Fibroblast of mammary gland (primary cell): ENCODE results near the gene PKN2.
"Not testable (repeated sequence)": the region's sequence is repeated elsewhere in the genome, so short reads cannot be mapped to it uniquely, and the experiment has no call there.

Experiments used
- DNase-seq: peaks from one replicate; pipeline ENCODE4 v3.0.0-alpha.2; 2010; ENCODE audit warnings: low read depth
- H3K4me3 ChIP-seq: 2 replicates; pipeline ENCODE4 v1.5.1; 2011; ENCODE audit warnings: low read depth, mild to moderate bottlenecking, low read length, moderate library complexity; ENCODE audit not compliant: control insufficient read depth
- CTCF ChIP-seq: conservative IDR thresholded peaks from 2 replicates; pipeline ENCODE4 v1.5.1; 2011; ENCODE audit warnings: low read depth, low read length, inconsistent platforms; ENCODE audit not compliant: control insufficient read depth, insufficient read depth

The PKN2 gene

DNA sequence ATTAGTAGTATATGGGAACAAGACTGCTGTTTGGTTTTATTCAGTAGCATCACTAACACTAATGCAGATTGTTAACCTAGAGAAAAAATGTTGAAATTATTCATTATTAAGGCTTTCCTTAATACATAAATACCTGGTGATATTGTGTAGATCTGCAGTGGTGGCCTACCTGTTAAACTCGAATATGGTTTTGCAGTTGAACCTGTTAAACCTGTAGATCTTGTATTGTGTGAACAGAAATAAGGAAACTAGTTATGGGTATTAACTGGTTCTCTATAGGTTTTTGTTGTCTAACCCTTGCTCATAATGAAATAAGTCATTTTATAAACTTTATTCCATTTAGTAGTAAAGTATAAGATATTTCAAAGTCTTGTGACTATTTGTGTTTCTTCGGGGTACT lies 23.9 kb downstream of the PKN2 start:
- no peak for DNase-seq
- no peak for TF ChIP-seq CTCF

DNA sequence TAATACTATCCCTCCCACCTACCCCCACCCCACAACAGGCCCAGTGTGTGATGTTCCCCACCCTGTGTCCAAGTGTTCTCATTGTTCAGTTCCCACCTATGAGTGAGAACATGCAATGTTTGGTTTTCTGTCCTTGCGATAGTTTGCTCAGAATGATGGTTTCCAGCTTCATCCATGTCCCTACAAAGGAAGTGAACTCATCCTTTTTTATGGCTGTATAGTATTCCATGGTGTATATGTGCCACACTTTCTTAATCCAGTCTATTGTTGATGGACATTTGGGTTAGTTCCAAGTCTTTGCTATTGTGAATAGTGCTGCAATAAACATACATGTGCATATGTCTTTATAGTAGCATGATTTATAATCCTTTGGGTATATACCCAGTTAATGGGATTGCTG lies 28.8 kb downstream of the PKN2 start:
- not testable (repeated sequence) for DNase-seq, H3K4me3 ChIP-seq

More for the DNA sequence above, 23.9 kb downstream of the PKN2 start:
- H3K4me3 ChIP-seq, result no peak overlapping the region

- H3K4me3 ChIP-seq, DNase-seq: not testable (repeated sequence)
Measured at GRCh38 chr1:88716571-88716970, 32.5 kb downstream of the PKN2 start.

- no peak overlapping the region for H3K4me3 ChIP-seq
- TF ChIP-seq CTCF, result no peak
- no peak for DNase-seq
Measured at GRCh38 chr1:88722492-88722891, 38.4 kb downstream of the PKN2 start.

- no peak for TF ChIP-seq CTCF
- DNase-seq, result no peak
Measured at GRCh38 chr1:88726697-88727096, 42.6 kb downstream of the PKN2 start.

GRCh38 chr1:88727205-88727604 lies 43.1 kb downstream of the PKN2 start:
- TF ChIP-seq CTCF, result no peak
- H3K4me3 ChIP-seq, result no peak overlapping the region
- no peak for DNase-seq

More at GRCh38 chr1:88726697-88727096, 42.6 kb downstream of the PKN2 start:
- no peak overlapping the region for H3K4me3 ChIP-seq

DNA sequence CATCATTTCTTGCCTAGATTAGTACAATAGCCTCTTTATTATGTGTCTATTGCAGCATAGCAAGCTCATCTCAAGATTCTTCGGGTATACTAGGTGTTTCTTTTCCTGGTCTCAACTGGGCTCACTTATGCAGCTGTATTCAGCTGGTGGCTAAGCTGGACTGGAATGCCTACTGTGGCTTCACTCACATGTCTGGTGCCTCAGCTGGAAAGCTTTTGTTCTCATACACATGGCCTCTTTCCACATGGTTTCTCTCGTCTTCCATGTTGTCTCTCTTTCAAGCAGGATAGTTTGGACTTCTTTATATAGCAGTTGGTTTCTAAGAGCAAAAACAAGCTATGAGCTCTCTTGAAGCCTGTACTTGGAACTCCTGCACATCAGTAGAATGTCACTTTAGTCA lies 45.2 kb downstream of the PKN2 start:
- TF ChIP-seq CTCF, result no peak
- H3K4me3 ChIP-seq, result no peak overlapping the region
- no peak for DNase-seq

DNA sequence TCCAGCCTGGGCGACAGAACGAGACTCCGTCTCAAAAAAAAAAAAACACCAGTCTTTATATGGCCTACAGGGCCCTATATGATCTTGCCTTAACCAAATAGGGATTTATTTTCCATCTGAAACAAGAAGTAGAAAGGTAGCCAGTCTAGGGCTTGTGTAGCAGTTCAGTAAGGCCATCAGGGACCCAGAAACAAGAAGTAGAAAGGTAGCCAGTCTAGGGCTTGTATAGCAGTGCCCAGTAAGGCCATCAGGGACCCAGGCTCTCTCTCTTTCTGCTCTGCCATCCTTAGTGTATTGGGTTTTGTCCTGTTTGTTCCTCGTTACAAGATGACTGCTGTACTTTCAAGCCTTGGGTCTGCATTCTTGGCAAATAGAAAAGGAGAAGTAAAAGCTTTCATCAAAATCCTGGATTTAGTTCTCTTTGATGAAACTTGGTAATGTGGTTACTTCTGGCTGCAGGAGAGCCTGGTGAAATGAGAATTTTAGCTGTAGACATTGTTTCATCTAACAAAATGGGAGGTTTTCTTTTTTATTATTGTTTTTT lies 46.1 kb downstream of the PKN2 start:
- no peak overlapping the region for H3K4me3 ChIP-seq
- no peak for TF ChIP-seq CTCF
- DNase-seq, result no peak
